COLO668 (cell line): Measurements from ENCODE around the gene FBXO15.
A peak's percentile ranks its signal among the peaks of the same experiment; 100 is the strongest.

ENCODE experiments used
- DNase-seq: peaks from one replicate; lab custom pipeline; 2025; ENCODE audit not compliant: unreplicated experiment; lab: John Stamatoyannopoulos, UW

FBXO15 gene

DNA sequence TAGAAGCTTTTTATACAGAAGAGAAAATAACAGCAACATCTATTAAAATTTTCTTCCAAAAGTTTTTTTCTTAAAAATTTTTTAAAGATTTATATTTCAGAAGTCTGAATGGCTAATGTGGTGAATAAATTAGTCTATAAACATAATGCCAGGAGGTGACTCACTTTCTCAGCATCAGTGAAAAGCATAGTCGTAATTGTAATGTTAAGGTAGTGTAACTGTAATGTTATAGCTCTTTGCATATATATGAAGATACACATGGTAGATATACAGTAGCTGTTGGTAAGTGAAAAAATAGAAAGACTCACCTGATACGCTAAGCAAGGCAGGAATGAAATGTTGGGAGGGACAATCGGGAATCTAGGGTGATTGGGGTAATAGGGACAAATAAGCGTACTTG is 6.2 kb upstream of the FBXO15 start:
- no peak for DNase-seq

DNA sequence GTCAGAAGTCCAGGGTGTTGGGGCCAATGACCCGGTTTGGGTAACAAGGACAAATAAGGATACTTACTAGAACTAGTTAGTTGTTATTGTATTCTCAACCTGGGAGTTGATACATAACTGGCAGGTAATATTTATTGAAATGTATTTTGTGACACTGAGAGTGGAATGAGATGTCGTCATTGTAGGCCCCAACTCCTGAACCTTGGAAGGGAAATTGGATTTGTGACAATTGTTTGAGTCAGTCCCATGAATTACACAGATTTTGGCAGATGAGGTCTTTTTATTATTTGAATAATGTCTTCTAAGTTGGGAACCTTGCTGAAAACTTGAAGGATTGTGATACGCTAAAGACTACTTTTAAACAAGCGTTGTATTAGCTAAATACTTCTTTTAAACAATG is 5.7 kb upstream of the FBXO15 start:
- DNase-seq = no peak

DNA sequence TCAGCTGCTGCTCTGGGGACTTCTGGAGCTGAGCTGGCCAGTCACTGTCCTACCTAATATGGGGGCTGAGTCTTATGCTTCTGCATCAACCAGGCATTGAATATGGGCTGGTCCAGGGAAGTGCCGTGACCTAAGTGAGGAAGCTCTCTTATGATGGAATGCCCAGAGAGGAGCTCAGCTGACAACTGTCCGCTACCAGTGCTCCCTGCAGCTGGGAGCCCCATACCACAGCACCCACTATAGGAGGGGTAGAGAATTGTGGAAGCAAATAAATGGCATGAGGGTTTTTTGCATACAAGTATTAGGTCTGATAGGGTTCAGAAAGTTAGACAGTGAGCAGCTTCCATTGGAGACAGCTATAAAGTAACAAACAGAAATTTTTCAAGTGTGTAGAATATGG is 5.2 kb upstream of the FBXO15 start:
- DNase-seq = no peak

DNA sequence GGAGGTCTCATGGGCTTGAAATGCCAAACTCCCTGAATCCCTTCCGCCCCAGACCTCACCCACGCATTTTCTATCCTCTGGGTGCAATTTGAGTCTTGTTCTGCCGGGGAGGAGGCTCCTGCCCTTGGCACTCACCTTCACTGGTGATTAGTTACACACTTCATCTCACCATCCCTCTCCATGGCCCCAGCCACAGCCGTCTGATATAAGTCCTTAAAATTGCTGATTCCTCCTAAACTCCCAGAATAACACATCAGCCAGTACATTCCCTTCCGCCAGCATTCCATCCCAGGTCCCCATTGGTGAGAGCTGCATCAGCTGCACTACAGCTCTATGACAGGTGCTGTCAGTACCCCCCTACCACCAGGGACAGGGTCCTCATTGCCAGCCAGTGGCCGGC is 4.6 kb upstream of the FBXO15 start:
- DNase-seq = no peak

- peak; percentile 20 for DNase-seq
Measured at GRCh38 chr18:74149878-74150277, 2.2 kb upstream of the FBXO15 start.

DNA sequence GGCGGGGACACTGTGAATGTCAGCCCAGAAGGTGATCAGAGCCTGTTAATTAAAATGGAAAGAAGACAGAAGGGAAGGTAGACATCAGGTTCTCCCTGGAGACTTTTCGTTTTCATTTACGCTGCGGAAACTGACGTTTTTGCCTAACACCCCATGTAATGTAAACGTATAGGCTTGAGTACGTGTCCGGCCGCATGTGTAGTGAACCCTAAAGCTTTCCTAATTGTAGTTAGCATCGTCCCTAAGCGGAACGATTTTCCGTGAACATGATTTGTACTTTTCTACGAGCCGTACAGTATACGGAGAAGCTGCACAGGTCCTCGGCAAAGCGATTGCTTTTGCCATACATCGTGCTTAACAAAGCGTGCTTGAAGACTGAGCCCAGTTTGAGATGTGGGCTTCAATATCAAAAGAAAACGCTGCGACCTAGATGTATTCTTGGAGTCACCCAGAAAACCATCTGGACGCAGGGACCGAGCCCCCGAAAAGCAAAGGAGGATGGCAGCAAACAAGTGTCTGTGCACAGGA is 973 bp upstream of the FBXO15 start:
- DNase-seq = no peak

- no peak for DNase-seq
Measured at GRCh38 chr18:74147491-74147778, 199 bp downstream of the FBXO15 start.

GRCh38 chr18:74146756-74147155 is 878 bp downstream of the FBXO15 start:
- DNase-seq = no peak

DNA sequence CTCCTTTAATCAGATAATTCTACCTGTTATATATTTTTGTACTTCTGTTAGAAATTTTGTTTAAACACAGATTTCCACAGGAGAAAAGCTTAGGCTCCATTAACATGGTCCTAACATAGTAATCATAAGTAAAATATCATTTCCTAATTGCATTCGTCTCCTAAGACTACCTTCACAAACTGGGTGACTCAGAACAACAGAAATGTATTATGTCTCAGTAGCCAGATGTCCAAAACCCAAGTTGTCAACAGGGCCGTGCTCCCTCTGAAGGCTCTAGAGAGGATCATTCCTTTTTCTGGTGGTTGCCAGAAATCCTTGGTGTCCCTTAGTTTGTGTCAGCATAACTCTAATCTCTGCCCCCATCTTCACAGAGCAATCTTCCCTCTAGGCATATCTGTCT is 5.4 kb downstream of the FBXO15 start:
- no peak for DNase-seq

DNA sequence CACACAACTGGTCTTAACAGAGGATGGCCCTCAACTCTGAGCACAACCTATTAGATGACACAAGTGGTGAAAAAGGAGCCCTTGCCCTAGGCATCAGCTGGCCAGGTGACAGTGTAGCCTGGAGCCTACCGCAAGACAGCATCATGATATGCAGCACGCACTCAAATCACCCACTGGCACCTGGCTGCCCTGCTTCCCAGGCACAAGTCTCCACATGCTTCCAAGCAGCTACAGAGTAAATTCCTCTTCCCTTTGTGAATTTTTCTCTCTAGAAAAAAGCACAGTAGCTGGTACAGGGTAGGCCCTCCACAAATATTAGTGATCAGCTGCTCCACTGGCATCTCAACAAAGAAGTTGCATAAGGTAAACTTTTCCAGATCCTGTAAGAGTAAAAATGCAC is 6.0 kb downstream of the FBXO15 start:
- no peak for DNase-seq

GRCh38 chr18:74140582-74140981 is 7.1 kb downstream of the FBXO15 start:
- DNase-seq = no peak

- no peak for DNase-seq
Measured at GRCh38 chr18:74139888-74140287, 7.7 kb downstream of the FBXO15 start.

DNA sequence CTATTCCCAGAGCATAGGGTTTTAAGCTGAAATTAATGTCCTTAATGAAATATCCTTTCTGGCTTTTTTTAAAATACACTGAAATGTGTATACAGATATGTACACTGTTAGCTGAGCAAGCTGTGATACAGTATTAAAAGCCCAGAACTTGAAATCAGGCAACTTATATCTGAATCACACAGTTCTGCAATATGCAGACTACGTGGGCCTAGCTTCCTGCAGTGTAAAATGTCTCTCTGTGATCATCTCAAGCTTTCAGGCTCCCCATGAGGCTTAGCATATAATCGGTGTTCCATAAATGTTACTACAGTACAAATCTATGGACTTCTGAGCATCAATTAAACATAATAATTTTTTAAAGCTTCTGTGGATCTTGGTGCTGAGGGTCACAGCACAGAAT is 8.2 kb downstream of the FBXO15 start:
- DNase-seq = no peak

GRCh38 chr18:74137920-74138538 is 9.6 kb downstream of the FBXO15 start:
- DNase-seq = no peak

DNA sequence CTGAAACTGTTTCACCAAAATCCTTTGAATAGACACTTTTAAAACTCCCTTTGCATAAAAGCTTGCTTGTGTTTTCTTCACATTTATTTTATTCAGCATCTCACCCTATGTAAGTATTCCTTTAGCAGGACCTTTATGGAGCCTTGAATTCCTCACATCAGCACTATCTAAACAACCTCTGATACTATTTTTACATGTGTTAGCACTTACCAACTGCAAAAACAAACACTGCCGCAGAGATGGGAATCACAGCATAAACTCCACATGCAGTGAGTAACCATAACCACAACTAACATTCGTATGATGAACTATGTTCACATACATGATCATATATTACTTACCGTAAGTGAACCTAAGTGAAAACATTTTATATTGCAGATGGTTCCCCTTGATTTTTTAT is 15.4 kb downstream of the FBXO15 start:
- no peak for DNase-seq

GRCh38 chr18:74131124-74131523 is 16.5 kb downstream of the FBXO15 start:
- DNase-seq = no peak

- DNase-seq = no peak
Measured at GRCh38 chr18:74128159-74128558, 19.5 kb downstream of the FBXO15 start.

DNA sequence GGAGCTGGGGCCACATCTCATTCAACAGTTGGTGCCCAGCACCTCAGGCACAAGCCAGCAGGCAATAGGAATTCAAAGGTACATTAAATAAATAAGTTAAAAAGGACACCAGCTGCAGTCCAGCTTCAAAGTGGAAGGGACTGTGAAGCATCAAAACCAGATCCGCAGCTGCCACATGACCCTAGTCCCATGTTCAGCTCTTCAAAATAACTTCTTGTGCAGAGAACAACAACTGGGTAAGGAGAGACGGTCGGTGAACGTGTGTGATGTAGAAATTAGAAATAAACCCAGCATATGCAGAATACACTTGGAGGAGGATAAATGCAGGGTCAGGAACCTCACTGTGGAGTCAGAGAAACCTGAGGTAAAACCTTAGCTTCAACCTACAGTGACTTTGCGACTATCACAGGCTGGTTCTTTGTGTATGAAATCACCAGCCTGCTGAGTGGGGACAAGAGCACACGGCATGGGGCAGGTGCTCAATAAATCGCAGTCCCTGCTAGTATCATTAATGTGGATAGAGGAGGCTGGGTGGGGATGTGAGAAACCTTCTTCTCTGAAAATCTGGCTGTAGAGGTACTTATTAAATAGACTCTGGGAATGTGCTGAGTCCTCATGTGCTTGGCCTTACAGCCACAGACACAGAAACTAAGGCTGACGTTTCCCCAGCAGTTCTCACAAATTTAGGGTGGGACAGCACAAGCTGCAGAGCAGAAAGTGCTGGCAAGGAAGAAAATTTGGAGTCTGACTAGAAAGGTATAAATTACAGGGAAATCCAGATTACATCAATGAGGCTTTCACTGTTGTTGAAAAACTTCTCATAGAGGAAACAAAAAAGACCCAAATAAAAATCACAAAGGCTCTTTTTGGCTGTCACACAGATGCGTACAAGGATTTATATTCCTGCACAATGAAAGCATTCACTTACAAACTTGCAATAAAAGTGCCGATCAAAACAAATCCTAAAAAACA is 20.7 kb downstream of the FBXO15 start:
- DNase-seq = no peak

GRCh38 chr18:74124642-74125041 is 23.0 kb downstream of the FBXO15 start:
- DNase-seq = no peak

DNA sequence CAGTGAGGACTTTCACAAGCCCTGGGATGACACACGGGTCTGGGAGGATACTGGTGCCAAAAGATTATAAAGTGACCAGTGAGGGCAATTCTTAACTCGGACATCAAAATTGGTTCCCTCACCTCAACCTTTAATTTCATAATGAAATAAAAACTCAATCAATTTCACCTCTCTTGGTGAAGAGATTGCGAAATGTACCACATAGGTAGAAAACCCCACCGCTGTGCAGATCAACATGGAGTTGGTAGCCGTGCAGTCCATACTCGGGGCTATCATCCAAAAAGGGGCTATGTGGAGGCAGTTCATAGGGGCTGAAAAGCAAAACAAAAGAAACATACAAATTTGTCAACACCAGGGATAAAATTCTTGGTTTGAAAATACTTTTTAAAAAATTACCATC is 24.4 kb downstream of the FBXO15 start:
- no peak for DNase-seq

GRCh38 chr18:74116633-74117554 is 30.7 kb downstream of the FBXO15 start:
- DNase-seq = peak; percentile 35
